NCI-H524 treated with DMSO at 0.1 percent for 48 hours (cell line): ENCODE data around the gene RIPPLY2.
"Not testable (repeated sequence)": the region's sequence is repeated elsewhere in the genome, so short reads cannot be mapped to it uniquely, and the experiment has no call there.

ENCODE experiments used
- DNase-seq: peaks from one replicate; lab custom pipeline; 2025; lab: John Stamatoyannopoulos, UW

Gene RIPPLY2, protein sequence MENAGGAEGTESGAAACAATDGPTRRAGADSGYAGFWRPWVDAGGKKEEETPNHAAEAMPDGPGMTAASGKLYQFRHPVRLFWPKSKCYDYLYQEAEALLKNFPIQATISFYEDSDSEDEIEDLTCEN

DNA sequence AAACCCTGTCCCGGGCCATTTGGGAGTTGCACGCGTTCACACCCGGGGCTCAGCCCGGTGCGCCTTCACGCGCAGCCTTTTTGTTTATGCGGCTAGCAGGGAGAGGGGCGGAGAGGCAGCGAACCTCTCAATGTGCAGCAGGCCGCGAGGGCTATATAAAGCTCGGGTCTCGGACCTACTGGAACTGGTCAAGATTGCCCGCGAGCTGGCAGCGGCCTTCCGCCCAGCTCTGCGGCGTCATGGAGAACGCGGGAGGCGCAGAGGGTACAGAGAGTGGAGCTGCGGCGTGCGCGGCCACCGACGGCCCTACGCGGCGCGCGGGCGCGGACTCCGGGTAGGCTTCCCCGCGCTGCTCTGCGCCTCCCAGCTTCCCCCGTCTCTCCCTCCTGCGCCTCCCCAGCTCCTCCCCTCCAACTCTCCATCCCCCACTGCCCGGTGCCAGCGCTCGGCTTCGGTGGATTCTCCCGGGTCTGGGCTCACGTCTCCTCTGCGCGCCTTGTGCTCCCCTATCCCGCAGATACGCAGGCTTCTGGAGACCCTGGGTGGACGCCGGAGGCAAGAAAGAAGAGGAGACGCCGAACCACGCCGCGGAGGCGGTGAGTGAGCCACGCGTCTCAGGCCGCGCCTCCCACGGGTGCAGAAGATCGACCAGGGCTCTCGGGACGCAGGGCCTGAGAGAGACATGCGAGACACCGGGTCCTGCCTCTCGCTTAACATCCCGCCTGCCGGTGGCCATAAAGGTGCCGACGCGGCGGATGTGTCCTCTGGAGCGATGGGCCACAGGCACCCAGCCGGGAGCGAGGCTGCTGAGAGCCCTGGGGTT lies at the start of gene RIPPLY2:
Gene RIPPLY2, plus strand, starts transcription at position 183 of the 823 bp plus-strand sequence. Its CDS starts 57 bp downstream, at position 240.
- DNase-seq: peak; percentile 45

DNA sequence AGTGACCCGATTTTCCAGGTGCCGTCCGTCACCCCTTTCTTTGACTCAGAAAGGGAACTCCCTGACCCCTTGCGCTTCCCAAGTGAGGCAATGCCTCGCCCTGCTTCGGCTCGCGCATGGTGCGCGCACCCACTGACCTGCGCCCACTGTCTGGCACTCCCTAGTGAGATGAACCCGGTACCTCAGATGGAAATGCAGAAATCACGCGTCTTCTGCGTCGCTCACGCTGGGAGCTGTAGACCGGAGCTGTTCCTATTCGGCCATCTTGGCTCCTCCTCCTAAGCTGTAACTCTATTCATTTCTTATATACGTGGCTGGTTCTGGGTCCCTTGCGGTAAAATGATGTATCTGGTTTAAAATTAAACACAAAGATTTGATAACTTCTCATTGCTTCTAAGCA lies 49.7 kb upstream of the RIPPLY2 start:
- DNase-seq: not testable (repeated sequence)

DNA sequence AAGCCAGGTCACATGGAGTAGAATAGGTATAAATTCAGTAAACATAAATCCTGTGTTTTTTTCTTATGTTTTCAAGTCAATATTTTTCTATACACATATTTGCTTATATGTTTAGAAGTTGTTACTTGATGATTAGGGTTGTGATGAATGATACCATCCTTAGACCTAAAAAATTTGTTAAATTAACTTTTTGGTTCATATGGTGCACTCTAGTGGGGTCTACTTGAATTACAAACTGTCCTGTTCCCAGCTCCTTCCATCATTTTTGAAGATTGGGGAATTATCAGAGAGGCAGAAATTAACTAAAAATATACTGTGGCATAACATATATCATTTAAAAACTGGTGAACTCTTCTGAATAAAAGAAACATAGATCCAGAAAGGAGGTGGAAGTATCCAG lies 48.3 kb upstream of the RIPPLY2 start:
- DNase-seq: no peak

DNA sequence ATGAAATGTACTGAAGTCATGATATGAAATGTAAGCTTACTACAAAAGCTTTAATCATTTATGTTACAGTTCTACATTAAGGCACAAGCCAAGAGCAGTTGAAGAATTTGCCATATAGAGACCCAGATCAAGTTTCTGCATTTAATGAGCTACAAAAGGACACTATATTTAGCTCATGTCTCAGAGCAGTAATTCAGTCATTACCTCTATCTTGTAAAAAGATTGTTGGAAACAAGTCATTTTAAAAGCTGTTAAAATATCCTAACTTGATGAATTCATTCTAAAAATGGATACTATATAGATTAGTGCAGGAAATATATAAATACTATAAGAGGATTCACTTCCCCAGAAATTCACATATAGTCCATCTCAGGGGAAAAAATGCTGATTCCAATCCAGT lies 45.2 kb upstream of the RIPPLY2 start:
- DNase-seq: no peak

DNA sequence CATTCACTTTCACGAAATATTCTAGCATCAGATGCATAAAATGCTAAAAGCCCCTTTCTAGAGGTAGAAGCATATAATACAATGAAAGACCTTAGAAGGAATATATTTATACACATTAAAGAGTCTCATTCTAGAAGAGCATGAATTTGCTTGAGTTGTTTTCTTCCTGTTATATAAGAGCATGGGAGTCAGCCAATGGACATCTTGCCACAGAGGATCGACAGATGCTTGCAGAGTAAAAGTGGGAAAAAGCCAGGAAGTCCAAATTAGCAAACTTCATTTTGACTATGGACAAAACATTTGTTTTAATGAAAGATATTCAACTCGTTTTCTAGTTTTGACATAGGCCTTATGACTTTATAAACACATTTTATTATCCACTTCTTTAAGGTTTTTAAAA lies 44.2 kb upstream of the RIPPLY2 start:
- DNase-seq: no peak

DNA sequence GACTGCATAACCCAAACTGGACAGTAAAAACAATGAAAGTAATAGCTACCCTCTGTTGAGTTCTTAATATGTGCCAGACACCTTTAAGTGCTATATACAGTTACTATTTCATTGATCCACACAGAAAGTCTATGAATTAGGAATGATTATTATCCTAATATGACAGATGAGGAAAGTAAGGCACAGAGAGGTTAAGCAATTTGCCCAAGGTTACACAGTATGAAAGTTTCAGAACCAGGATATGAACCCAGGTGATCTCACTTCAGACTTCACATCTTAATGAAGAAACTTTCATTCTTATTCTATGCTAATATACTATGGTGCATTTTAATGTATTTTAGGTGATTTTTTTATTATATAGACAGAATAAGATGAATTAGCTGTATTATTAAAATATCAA lies 40.6 kb upstream of the RIPPLY2 start:
- no peak for DNase-seq

DNA sequence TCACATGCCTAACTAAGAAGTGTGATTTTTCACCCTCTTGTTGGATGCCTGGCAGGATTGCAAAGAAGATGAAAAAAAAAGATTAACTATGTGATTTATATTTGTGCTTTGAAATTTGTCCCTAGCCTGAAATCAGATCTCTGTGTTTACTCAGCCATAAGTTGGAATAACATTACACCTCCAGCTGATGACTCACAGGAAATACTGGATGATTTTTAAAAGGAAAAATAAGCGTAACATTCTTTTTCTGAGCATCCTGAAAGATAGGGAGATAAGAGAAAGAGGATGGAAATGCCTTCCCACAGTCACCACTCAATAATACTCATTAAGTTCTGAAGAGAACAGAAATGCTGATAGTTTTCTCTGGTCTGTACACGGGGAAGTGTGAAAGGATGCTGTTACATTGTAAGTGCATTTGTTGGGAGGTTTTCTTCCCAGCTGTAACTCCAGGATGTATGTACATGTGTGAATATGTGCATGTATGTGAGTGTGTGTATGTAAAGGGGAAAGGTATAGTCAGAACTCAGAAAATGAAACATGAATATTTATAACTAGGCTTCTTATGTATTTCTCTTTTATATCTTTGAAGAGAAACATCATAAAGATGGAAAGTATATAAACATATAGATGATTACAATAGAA lies 37.4 kb upstream of the RIPPLY2 start:
- no peak for DNase-seq

DNA sequence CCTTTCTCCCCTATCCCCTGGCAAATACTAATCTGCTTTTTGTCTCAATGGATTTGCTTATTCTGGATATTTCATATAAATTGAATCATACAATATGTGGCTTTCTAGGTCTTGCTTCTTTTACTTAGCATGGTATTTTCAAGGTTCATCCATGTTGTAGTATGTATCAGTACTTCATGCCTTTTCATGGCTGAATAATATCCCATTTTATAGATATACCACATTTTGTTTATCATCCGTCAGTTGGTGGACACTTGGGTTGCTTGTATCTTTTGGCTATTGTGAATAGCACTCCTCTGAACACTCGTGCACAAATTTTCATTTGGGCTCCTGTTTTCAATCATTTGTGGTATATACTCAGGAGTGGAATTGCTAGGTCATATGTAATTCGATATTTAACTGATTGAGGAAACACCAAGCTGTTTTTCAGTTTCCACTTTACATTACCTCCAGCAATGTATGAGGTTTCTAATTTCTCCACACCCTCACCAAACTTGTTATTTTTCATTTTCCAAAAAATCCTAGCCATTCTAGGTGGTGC lies 30.5 kb upstream of the RIPPLY2 start:
- DNase-seq: no peak

DNA sequence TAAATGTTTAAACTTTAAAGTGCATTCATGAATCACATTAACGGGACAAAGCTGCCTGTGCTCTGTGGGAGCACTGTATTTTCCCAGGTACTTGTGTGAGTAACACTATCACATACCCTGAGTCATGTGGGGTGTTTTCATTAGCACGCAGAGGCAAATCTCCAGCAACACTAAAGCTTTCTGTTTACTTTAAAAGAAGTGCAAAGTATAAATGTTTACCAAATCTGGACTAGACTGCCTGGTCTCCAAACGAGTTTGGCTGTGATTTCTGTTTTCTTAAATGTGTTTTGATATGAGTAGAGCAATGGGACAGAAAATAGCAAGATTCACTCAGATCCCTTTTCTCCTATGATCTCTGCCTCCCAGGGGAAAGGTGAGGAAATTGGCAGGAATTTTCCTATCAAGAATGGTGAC lies 28.8 kb upstream of the RIPPLY2 start:
- no peak for DNase-seq

DNA sequence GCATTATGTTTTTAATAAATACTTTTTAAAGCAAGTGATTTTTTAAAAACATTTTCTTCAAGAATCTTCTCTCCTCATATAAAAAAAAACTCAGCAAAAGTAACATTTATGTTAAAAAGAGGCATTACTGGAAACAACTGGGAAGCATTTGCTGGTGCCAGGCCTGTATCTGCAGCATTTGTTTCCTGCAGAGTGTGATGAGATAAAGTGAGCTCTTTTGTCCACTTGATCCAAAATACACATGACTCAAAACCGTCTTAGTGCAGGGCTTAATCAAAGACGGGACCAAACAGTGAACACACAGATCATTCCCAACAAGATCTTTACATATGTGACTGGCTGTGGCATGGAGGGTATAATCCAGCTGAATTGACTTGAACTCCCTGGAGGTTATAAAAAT lies 28.3 kb upstream of the RIPPLY2 start:
- no peak for DNase-seq

DNA sequence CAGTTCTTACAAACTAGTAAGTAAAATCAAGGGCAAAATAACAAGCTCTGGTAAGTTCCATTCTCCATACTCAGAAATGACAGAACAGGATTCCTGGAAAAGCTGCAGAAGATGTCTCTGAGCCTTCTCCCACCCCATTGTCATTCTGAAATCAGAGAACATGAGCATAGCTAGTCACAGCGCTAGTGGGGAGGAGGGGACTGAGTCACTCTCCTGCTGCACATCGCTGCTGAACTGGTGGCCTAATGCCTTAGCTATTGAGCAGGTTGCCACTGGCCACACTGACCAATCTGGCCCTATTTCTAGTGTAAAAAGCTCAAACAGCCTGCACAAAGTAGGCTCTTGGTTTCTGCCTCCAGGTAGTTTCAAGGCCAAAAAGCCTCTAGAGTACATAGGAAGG lies 26.1 kb upstream of the RIPPLY2 start:
- no peak for DNase-seq

DNA sequence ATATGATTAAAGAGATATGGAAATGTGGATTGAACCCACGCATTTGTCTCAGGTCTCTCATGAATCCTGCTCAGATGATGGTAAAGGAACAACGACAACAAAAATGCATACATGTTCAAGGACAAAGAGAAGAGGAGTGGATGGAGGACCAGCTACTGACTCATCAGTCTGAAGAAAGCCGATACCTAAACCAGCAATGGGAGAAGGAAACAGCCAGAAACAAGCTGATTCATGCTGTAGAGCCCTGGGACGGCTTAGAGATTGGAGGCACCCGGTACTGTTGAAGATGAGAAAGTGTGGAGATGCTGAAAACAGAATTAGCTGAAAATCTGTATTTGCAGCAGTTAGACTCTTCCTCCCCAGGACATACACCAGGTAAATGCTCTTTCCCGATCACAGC lies 14.4 kb upstream of the RIPPLY2 start:
- no peak for DNase-seq

DNA sequence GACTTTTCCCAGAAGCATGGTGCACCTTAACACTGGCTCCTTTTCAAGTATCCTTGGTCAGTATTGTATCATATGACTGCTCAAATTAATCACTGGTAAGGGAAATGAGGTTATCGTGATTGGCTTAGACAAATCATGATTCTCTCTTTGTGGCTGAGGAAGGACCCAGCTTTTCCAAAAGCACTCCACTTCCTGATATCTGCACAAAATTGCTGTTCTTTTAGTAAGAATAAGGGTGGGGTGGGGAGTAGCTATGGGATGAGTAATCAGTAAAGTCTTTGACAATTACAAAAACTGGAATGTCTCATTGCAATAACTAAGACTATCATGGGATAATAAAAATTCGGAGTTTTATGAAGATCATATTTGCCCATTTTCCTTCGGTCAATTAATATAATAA lies 9.0 kb upstream of the RIPPLY2 start:
- DNase-seq: no peak

DNA sequence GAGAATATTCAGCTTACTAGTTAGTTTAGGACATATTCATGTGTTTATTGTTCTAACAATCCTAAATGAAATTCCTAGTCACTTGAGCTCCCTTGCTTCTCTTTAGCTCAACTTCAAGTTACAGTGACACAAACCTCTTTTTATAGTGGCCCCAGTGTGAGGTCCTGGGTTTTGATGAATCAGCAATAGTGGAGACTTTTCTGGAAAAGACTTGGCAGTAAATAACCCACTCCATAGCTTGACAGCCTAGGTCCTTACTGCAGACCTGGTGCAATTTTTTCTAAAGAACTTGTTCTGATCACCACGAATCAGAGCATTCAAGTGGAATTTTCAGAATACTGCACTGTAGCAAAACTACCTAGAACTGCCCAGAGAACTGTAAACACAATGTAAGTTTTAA lies 6.9 kb upstream of the RIPPLY2 start:
- no peak for DNase-seq

DNA sequence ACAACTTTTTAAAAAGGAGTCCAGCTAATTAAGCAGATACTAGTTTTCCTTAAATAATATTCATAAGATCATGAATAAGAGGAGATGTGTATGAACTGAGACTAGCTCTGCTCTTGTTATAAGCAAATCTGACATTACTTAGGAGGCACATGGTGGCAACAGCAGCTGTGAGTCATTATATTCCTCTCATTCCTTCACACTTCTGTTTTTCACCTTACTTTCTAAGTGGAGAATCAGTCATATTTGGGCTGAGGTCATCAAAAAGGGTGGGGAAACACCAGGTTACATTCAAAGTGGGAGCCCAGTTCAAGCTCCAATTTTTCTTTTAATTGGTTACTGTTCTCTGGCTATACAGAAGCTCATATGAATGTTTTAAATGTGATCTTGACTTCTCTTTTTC lies 6.0 kb upstream of the RIPPLY2 start:
- no peak for DNase-seq

DNA sequence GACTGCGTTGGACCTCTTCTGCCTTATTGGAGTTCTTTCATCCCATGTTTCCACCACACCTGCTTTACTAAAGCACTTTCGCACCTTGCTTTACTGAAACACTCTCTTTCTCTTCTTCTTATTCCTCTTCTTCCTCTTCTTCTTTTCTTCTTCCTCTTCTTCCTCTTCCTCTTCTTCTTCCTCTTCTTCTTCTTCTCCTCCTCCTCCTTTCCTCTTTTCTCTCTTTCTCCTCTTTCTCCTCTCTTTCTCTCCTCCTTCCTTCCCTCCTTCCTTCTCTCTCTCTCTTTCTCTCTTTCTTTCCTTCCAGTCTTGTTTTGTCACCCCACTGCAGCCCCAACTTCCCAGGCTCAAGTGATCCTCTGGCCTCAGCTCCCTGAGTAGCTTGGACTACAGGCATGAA lies 4.0 kb upstream of the RIPPLY2 start:
- no peak for DNase-seq

DNA sequence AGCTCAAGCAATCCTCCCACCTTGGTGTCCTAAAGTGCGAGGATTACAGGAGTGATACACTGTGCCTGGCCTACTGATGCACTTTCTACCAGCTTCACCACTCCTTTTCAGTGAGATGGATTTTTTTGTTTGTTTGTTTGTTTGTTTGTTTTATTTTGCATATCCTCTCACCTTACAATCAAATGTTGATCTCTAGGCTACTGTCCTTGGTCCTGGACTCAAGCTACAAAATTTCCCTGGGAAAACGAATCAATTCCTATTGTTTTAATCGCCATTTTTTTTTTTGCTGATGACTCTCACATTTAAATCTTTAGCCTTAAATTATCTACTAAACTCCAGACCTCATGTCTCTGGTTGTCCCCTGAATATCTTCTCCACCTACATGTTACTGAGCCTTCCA lies 3.5 kb upstream of the RIPPLY2 start:
- no peak for DNase-seq

DNA sequence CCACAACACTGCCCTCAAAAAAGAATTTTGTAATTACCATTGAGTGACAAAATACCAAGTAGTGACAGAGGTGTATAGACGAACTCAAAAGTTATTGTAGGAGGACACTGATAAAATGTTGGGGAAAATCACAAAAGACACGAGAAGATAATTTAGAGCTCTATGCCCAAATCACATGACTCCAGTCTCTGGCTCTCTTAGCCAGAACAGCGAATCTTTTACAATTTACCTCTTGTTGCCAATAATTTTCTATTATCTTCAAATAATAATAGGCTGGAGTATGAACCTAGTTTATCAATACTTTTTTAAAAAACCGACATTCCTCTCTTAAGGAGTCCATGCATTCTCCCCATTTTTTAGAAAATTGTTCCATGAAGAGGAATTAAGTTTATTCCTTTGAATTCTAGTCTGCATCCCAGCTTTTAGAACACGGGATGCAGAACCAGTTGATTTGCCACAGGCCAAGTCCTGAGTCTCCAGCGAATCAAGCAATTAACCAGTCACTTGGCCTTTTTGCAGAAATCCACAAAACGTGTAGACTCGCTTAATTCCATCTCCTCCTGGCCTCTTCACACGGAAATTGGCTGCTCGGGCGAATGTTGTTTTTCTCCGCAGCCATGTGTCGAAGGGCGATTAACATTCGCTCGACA lies 507 bp upstream of the RIPPLY2 start:
- no peak for DNase-seq

DNA sequence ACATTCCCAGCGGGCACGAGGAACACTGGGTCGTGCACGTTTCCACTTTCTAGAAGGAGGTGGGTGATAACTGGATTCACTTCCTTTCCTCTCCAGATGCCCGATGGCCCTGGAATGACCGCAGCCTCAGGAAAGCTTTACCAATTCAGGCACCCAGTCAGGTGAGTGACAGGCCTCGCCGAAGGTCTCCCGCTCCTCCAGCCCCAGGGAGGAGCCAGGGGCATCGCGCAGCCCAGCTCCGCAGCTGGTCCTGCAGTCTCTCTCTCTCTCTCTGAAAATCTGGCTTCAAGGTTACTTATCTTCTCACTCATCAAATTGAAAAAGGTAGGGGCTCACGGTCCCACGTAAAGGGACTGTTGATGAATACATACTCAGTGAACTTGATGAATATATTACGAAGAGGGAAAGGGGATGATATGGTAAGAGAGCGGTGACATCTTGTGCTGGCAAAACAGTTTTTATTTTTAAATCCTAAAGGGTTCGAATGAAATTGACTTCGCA lies 891 bp downstream of the RIPPLY2 start:
- DNase-seq: no peak

DNA sequence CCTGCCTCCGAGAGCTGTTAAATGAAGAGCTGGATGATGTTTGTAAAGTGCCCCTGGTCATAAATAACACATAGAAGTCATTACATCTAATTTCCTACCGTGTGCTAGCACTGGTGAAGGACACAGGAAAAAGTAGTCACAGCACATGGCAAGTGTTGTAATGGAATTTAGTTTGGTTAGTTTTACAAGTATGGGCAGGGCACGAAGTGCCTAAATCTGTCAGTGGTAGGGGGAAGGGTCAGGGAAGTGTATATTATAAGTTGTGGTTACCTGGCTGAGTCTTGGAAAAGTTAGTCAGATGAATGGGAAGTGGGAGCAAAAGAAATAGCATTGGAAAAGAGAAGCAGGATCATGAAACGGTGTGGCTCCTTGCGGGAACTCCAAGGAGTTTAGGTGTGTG lies 1.6 kb downstream of the RIPPLY2 start:
- no peak for DNase-seq

DNA sequence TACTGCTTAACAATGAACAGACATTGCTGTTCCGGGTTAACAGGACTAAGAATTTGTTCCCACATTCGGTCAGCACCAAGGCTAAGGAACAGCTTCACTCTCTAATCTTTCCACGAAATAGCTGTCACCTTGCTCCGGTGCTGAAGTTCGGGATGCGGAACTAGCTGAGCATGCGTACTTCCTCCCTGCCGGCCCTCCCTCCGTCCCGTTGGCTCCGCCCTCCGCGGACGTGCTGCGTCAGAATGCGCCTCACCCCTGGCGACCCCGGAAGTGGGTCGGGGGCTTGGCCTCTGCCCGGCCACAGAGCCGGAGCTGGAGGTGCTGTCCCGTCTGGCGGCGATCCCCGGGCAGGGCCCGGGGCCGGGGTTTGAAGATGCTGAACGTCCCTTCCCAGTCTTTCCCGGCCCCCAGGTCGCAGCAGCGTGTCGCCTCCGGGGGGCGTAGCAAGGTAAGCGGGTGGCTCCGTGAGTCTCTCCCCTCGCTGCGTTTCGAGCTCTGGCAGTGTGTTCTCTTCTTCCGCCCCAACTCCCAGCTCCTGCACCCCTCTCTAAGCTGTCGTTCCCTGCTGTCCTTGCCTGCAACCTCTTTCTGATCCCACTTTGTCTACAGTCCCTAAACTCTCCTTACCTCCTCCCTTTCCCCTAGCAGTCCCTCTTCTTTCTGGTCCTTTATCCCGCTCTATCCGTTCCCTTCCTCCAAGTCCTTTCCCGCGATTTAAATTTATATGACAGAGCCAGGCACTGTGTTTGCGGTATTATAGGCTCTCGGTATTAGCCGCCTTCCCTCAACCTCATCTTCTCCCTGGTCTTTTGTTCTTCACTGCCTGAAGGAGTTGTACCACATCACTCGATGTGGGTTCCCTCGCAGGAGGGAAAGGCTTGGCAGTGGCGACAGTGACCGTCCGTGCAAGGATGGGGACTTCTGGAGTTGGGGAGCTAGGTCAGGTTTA lies 6.5 kb downstream of the RIPPLY2 start, which contains the start of gene CYB5R4:
Gene CYB5R4, plus strand, starts transcription at position 280 of the 949 bp plus-strand sequence. Its CDS starts 94 bp downstream, at position 374.
- DNase-seq: peak; percentile 38
